Neutrophil (primary cell): ENCODE results near the gene TBC1D5.

Source experiments
- H3K27ac ChIP-seq: fragments of 200-600 bp; sonication (generic); 2 replicates; pipeline ENCODE4 v1.5.1; 2016; ENCODE audit warnings: mild to moderate bottlenecking, moderate library complexity
- H3K27me3 ChIP-seq: fragments of 200-600 bp; sonication (generic); 2 replicates; pipeline ENCODE4 v1.6.0; 2016; ENCODE audit warnings: mild to moderate bottlenecking
- H3K36me3 ChIP-seq: fragments of 200-600 bp; sonication (generic); 2 replicates; pipeline ENCODE4 v1.5.1; 2017
- H3K4me1 ChIP-seq, 2 experiments: fragments of 200-600 bp in 1 of 2; sonication (generic) in 1 of 2; 1 replicate in 1 of 2; 2 replicates in 1 of 2; pipeline versions ENCODE4 v1.5.1 to v1.6.1; 2013 to 2016; ENCODE audit warnings: low read depth in 1 of 2, low read length in 1 of 2, mild to moderate bottlenecking in 1 of 2, moderate library complexity in 1 of 2; ENCODE audit not compliant: control insufficient read depth in 1 of 2, insufficient read depth in 1 of 2
- H3K4me3 ChIP-seq, 2 experiments: fragments of 200-600 bp in 1 of 2; sonication (generic) in 1 of 2; 1 replicate in 1 of 2; 2 replicates in 1 of 2; pipeline ENCODE4 v1.5.1; 2013 to 2016; ENCODE audit warnings: low read depth in 1 of 2, low read length in 1 of 2, mild to moderate bottlenecking in 1 of 2, moderate library complexity in 1 of 2
- H3K9me3 ChIP-seq: fragments of 200-600 bp; sonication (generic); 2 replicates; pipeline ENCODE4 v1.5.1; 2016
- TF ChIP-seq, protein P1 (sequence below): fragments of 200-600 bp; sonication (generic); IDR thresholded peaks from 2 replicates; pipeline ENCODE4 v1.5.1; 2016; ENCODE audit warnings: antibody characterized with exemption

Gene TBC1D5

DNA sequence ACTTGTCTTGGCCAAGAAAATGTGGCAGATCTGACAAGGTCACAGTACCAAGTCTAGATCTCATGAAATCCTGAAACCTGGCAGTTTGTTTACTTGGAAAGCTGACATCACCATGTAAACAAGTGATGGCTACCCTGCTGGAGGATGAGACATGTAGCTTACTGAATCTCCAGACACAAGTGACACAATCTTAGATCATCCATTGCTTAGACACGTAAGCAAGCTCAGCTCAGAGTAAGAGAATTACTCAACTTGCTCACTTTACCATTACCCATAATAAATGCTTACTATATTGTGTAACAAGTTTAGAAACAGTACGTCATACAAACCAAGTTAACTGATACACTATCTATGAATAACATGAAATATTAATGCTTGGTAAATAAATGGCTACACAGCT, 263.8 kb downstream of the TBC1D5 start:
- Histone ChIP-seq H3K4me1 (no peaks in the 10 kb centered on the region), H3K27ac (no peak overlapping the region), H3K4me3 (no peak overlapping the region), H3K27me3 (no peaks in the 10 kb centered on the region), H3K36me3 (no peaks in the 10 kb centered on the region), H3K9me3 (no peaks in the 10 kb centered on the region)
- TF ChIP-seq, protein P1, sequence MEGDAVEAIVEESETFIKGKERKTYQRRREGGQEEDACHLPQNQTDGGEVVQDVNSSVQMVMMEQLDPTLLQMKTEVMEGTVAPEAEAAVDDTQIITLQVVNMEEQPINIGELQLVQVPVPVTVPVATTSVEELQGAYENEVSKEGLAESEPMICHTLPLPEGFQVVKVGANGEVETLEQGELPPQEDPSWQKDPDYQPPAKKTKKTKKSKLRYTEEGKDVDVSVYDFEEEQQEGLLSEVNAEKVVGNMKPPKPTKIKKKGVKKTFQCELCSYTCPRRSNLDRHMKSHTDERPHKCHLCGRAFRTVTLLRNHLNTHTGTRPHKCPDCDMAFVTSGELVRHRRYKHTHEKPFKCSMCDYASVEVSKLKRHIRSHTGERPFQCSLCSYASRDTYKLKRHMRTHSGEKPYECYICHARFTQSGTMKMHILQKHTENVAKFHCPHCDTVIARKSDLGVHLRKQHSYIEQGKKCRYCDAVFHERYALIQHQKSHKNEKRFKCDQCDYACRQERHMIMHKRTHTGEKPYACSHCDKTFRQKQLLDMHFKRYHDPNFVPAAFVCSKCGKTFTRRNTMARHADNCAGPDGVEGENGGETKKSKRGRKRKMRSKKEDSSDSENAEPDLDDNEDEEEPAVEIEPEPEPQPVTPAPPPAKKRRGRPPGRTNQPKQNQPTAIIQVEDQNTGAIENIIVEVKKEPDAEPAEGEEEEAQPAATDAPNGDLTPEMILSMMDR = no peak

DNA sequence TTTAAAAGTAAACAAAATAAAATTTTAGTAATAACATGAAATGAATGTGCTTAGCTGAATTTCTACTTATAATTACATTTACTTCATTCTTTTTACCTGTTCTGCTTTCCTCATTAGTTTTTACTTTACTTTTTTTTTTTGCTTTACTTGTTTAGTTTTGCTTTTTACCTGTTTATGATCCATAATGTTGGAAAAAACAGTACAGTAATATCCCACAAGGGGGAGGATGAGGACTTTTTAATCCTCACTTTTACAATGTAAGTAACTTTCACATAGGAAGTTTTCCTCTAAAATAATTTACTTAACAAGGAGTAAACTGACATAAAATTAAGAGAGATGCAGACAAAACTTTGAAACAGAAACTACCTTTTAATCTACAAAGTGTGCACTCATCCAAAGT, 268.7 kb downstream of the TBC1D5 start:
- Histone ChIP-seq H3K4me3 (no peak overlapping the region), H3K36me3 (no peaks in the 10 kb centered on the region), H3K4me1 (no peaks in the 10 kb centered on the region), H3K27ac (no peak overlapping the region), H3K9me3 (no peaks in the 10 kb centered on the region), H3K27me3 (no peaks in the 10 kb centered on the region)
- TF ChIP-seq, protein P1 = no peak

DNA sequence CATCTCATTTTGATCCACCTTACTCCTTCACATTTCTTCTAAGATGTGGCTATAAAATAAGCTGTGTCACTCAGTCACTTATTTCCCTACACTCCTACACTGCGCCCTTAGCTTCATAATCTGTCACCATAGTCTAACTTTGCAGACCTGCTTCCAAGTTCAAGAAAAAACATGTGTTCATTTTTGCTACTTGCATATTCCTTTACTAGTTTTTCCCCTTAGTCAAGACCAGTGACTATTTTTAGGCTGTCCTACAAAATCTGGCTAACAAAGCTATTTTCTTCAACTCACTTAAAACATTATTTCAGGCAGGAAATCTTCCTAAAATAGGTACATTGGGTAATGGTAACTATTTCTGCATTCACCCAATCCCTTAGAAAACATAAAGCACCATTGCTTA, 272.5 kb downstream of the TBC1D5 start:
- H3K9me3 ChIP-seq = no peaks in the 10 kb centered on the region
- H3K4me1 ChIP-seq = no peaks in the 10 kb centered on the region
- TF ChIP-seq, protein P1 = no peak
- no peak overlapping the region for H3K4me3 ChIP-seq
- H3K27me3 ChIP-seq = no peaks in the 10 kb centered on the region
- no peak overlapping the region for H3K27ac ChIP-seq
- H3K36me3 ChIP-seq = no peaks in the 10 kb centered on the region

DNA sequence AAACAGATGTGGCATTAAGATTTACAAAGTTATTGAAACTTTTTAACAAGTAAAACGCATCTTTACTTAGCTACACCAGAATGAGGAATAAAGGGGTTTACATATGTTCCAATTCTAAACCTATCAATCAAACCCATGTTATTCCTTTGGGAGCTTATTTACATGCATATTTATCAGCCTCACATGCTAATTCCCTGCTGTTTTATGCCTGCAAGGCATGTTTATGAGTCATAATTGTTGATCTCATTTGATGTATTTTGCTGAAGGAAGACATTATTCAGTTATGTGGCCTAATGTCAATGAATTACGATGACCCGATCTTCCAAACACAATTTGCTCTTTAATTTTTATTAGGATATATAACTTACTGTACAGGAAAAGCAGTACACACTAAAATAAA, 272.9 kb downstream of the TBC1D5 start:
- Histone ChIP-seq H3K4me1 (no peaks in the 10 kb centered on the region), H3K27ac (no peak overlapping the region), H3K27me3 (no peaks in the 10 kb centered on the region), H3K36me3 (no peaks in the 10 kb centered on the region), H3K9me3 (no peaks in the 10 kb centered on the region), H3K4me3 (no peak overlapping the region)
- TF ChIP-seq, protein P1 = no peak

DNA sequence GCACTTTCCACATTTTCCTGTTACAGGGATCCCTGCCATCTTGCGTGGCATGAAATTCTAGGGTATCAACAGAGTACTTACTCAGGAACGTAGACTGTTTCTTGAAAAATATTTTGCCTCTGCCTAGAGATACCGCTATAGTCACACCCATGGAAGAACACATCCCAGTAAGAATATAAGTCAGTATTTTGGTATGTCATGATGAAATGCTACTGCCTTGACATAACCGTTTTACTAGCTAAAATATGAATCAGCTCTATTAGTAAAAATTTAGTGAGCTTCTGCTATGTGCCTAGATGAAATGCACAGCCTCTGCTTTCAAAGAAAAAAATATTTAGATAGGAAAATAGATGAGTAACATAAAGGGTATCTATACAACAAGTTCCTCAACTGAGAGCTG, 276.4 kb downstream of the TBC1D5 start:
- Histone ChIP-seq H3K4me1 (no peaks in the 10 kb centered on the region), H3K27ac (no peak overlapping the region), H3K27me3 (no peaks in the 10 kb centered on the region), H3K36me3 (no peaks in the 10 kb centered on the region), H3K4me3 (no peak overlapping the region), H3K9me3 (no peaks in the 10 kb centered on the region)
- TF ChIP-seq, protein P1 = no peak

DNA sequence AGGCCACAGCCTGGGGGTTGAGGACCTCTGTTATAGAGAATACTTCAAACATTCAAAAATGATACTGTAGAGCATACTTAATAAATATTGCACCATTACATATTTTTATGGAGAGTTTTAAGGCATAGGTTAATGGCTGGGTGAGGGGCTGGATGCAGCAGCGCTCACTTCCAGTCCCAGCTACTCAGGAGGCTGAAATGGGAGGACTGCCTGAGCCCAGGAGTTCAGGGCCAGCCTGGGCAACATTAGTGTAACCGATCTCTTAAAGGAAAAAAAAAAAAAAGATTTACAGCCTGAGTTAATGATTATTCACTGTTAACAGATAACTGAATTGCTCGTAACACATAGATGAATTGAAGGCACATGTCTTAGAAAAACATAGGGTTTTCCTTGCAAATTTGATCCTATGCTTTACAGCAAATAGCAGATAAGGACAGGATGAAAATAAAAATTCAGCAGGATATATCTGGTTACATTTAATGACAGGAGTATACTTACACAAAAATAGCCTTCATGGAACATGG, 282.9 kb downstream of the TBC1D5 start:
- TF ChIP-seq, protein P1 = no peak
- H3K4me1 ChIP-seq = no peaks in the 10 kb centered on the region
- H3K27ac ChIP-seq = no peak overlapping the region
- H3K36me3 ChIP-seq = no peaks in the 10 kb centered on the region
- H3K4me3 ChIP-seq = no peak overlapping the region
- H3K27me3 ChIP-seq = no peaks in the 10 kb centered on the region
- H3K9me3 ChIP-seq = no peaks in the 10 kb centered on the region
